ENCODE measurements around the gene UBE2H.

GRCh38 chr7:129952653-129953560 is at the start of gene UBE2H:
- TF ChIP-seq CTCF (IDR thresholded peaks at IDR 0.05) (no peak), POLR2A (IDR thresholded peaks at IDR 0.05) (peak in 1 of 2 donors; percentile 90)
